Natural killer cell (primary cell): ENCODE data around the gene SPDYE3. TPM values are rescaled to one million over a fixed set of nuclear protein-coding genes. Genes with fewer than 3 reads are reported as not detected.
"Not testable (repeated sequence)": the region's sequence is repeated elsewhere in the genome, so short reads cannot be mapped to it uniquely, and the experiment has no call there.

Experiments used
- ATAC-seq, 3 donors: fragments of 150-1000 bp in 2 of 3; fragments of 200-7000 bp in 1 of 3; cut with Tn5 transposase; 1 replicate in 1 of 3; 2 replicates in 2 of 3; pipeline ENCODE4 v1.10.0; 2021; ENCODE audit warnings: mild to moderate bottlenecking in 2 of 3, moderate library complexity in 2 of 3
- DNase-seq, 2 donors: peaks; one replicate each; pipeline versions ENCODE4 v3.0.0 to v3.0.0-alpha.2; 2013 to 2021; ENCODE audit warnings: mixed read lengths in 1 of 2
- H3K27ac ChIP-seq: one replicate; pipeline ENCODE4 v1.5.1; 2013; ENCODE audit warnings: mild to moderate bottlenecking, low read length
- H3K27me3 ChIP-seq: one replicate; pipeline ENCODE4 v1.6.1; 2013; ENCODE audit warnings: low read length; ENCODE audit not compliant: control insufficient read depth, insufficient read depth
- H3K36me3 ChIP-seq: one replicate; pipeline ENCODE4 v1.6.1; 2013; ENCODE audit warnings: low read length; ENCODE audit not compliant: control insufficient read depth, insufficient read depth
- H3K4me1 ChIP-seq: one replicate; pipeline ENCODE4 v1.6.1; 2013; ENCODE audit warnings: low read length; ENCODE audit not compliant: control insufficient read depth, insufficient read depth
- H3K4me3 ChIP-seq: one replicate; pipeline ENCODE4 v1.5.1; 2013; ENCODE audit warnings: low read length
- H3K9me3 ChIP-seq: one replicate; pipeline ENCODE4 v1.6.1; 2013; ENCODE audit warnings: low read length; ENCODE audit not compliant: control insufficient read depth, insufficient read depth
- H3K27ac Mint-ChIP-seq, 2 donors: one replicate each; pipeline ENCODE4 v1.8.0; 2022; ENCODE audit warnings: mild to moderate bottlenecking in 2 of 2, mixed read lengths in 2 of 2, moderate library complexity in 1 of 2
- H3K27me3 Mint-ChIP-seq, 2 donors: one replicate each; pipeline ENCODE4 v1.8.0; 2022; ENCODE audit warnings: low read depth in 2 of 2, mixed read lengths in 2 of 2
- H3K36me3 Mint-ChIP-seq: one replicate; pipeline ENCODE4 v1.8.0; 2022; ENCODE audit warnings: mixed read lengths
- H3K4me1 Mint-ChIP-seq, 2 donors: one replicate each; pipeline ENCODE4 v1.8.0; 2022; ENCODE audit warnings: mixed read lengths in 2 of 2
- H3K4me3 Mint-ChIP-seq: one replicate; pipeline ENCODE4 v1.8.0; 2022; ENCODE audit warnings: mild to moderate bottlenecking, moderate library complexity, mixed read lengths
- H3K9me3 Mint-ChIP-seq, 2 donors: one replicate each; pipeline ENCODE4 v1.8.0; 2022; ENCODE audit warnings: mixed read lengths in 2 of 2
- WGBS: methylation state at CpG from one replicate; pipeline ENCODE4 v1.1.7; 2013; ENCODE audit warnings: missing lambda C conversion rate; ENCODE audit not compliant: insufficient coverage; 5-methylcytosine and 5-hydroxymethylcytosine counted together
- intact Hi-C: fragments of 100-400 bp; cut with micrococcal nuclease; formaldehyde crosslinking; loops from one replicate; pipeline ENCODE4 v1.14.2; 2022
- total RNA-seq, 4 donors: library from RNA; stranded (reverse); fragments of 120-200 nt in 1 of 4; gene quantifications; one replicate each; pipeline versions ENCODE4 v1.2.3 to v1.2.4, GENCODE V29; 2013 to 2022

The SPDYE3 gene, protein sequence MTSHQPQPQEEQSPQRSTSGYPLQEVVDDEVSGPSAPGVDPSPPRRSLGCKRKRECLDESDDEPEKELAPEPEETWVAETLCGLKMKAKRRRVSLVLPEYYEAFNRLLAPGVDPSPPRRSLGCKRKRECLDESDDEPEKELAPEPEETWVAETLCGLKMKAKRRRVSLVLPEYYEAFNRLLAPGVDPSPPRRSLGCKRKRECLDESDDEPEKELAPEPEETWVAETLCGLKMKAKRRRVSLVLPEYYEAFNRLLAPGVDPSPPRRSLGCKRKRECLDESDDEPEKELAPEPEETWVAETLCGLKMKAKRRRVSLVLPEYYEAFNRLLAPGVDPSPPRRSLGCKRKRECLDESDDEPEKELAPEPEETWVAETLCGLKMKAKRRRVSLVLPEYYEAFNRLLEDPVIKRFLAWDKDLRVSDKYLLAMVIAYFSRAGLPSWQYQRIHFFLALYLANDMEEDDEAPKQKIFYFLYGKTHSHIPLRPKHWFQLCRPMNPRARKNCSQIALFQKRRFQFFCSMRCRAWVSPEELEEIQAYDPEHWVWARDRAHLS
- total RNA-seq, result not detected
- total RNA-seq (2013), result not detected

DNA sequence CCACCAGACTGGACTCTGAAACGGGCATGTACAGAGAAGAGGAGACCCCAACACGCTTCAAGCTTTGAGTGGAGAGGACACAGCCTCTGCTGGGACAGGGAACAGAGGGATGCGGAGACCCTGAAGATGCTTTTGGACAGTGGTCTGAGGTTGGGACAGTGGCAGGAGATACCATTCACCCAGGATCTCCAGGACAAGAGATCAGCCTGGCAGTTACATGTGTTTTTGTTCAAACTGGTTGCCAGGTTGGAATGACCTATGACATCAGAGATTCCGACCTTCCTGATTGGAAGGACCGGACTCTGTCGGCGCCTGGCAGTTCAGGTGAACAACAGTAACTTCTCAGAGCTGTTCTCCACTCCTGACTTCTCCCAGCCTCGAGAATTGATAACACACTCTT, at the start of gene SPDYE3:
SPDYE3 (plus strand) TSS at position 301 of the 400 bp plus-strand sequence. CDS start 184 bp downstream, outside the sequence.
- intact Hi-C loops, H3K36me3 ChIP-seq, H3K4me1 ChIP-seq, H3K4me1 Mint-ChIP-seq, ATAC-seq, H3K27ac ChIP-seq, DNase-seq, H3K4me3 Mint-ChIP-seq, H3K27me3 Mint-ChIP-seq, H3K4me3 ChIP-seq, H3K9me3 Mint-ChIP-seq, H3K27ac Mint-ChIP-seq, H3K9me3 ChIP-seq, H3K36me3 Mint-ChIP-seq, H3K27me3 ChIP-seq: not testable (repeated sequence)
- WGBS, result 98% methylated on average over 5 of the region's 8 CpGs

- DNase-seq, H3K4me3 ChIP-seq, ATAC-seq, H3K27ac Mint-ChIP-seq, H3K36me3 Mint-ChIP-seq, H3K4me3 Mint-ChIP-seq, intact Hi-C loops, H3K36me3 ChIP-seq, H3K27ac ChIP-seq, H3K4me1 Mint-ChIP-seq, H3K9me3 Mint-ChIP-seq, H3K27me3 ChIP-seq, H3K27me3 Mint-ChIP-seq, H3K4me1 ChIP-seq, H3K9me3 ChIP-seq: not testable (repeated sequence)
- WGBS, result 97% methylated on average over 6 of the region's 8 CpGs
Measured at GRCh38 chr7:100259984-100260383, 47.5 kb upstream of the SPDYE3 start.

- DNase-seq, H3K9me3 Mint-ChIP-seq, H3K4me3 ChIP-seq, H3K27me3 Mint-ChIP-seq, H3K4me1 ChIP-seq, intact Hi-C loops, H3K27ac ChIP-seq, ATAC-seq, H3K27ac Mint-ChIP-seq, H3K4me3 Mint-ChIP-seq, H3K27me3 ChIP-seq, H3K36me3 ChIP-seq, H3K9me3 ChIP-seq, H3K36me3 Mint-ChIP-seq: not testable (repeated sequence)
- H3K4me1 Mint-ChIP-seq, result peaks cover 0 to 15% of the 10 kb centered on the region in 2 donors
- WGBS, result 88% methylated on average over 2 of the region's 4 CpGs
Measured at GRCh38 chr7:100262896-100263295, 44.6 kb upstream of the SPDYE3 start.

DNA sequence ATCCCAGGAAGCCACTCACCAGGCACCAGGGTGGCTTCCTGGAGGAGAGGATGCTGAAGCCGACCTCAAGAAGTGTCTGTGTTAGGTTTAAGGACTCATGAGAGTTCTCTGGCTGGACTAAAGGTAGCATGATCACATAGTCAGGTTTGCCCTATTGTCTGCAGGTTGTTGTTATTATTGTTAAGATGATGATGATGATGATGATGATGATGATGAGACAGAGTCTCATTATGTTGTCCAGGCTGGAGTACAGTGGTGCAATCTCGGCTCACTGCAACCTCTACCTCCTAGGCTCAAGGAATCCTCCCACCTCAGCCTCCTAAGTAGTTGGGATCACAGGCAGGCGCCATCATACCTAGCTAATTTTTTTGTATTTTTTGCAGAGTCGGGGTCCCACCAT, 43.3 kb upstream of the SPDYE3 start:
- H3K9me3 Mint-ChIP-seq, H3K27me3 ChIP-seq, H3K4me3 Mint-ChIP-seq, DNase-seq, H3K36me3 Mint-ChIP-seq, intact Hi-C loops, H3K27me3 Mint-ChIP-seq, H3K4me1 ChIP-seq, H3K4me3 ChIP-seq, H3K27ac ChIP-seq, ATAC-seq, H3K9me3 ChIP-seq, H3K36me3 ChIP-seq, H3K27ac Mint-ChIP-seq: not testable (repeated sequence)
- peaks cover 0 to 20% of the 10 kb centered on the region in 2 donors for H3K4me1 Mint-ChIP-seq
- WGBS, result 91% methylated on average over 4 of the region's 4 CpGs

DNA sequence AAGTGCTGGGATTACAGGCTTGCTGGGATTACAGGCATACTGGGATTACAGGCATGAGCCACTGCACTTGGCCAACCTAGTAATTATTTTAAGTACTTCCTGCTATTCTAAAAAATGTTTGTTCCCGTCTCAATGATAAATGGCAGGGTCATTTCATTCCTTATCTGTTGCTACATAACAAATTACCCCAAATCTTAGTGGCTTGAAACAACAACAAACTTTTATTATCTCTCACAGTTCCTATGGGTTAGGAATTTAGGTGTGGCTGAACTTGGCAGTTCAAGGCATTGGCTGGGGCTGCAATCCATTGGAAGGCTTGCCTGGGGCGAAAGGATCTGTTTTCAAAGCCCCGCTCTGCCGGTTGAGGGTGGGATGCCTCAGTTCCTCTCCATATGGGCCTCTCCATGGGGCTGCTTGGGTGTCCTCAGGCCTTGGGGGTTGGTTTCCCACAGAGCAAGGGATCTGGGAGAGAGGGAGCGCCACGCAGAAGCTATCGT, 42.8 kb upstream of the SPDYE3 start:
- H3K4me1 Mint-ChIP-seq, result peaks cover 0 to 20% of the 10 kb centered on the region in 2 donors
- H3K9me3 ChIP-seq, H3K4me3 Mint-ChIP-seq, H3K4me1 ChIP-seq, intact Hi-C loops, DNase-seq, H3K36me3 ChIP-seq, H3K27me3 Mint-ChIP-seq, H3K9me3 Mint-ChIP-seq, H3K36me3 Mint-ChIP-seq, H3K27me3 ChIP-seq, H3K27ac ChIP-seq, H3K27ac Mint-ChIP-seq, ATAC-seq, H3K4me3 ChIP-seq: not testable (repeated sequence)
- WGBS, result 96% methylated on average over 6 of the region's 7 CpGs

GRCh38 chr7:100265851-100266250, 41.7 kb upstream of the SPDYE3 start:
- H3K27ac Mint-ChIP-seq, DNase-seq, H3K9me3 Mint-ChIP-seq, H3K36me3 Mint-ChIP-seq, H3K4me1 ChIP-seq, intact Hi-C loops, H3K4me3 ChIP-seq, H3K4me3 Mint-ChIP-seq, H3K27ac ChIP-seq, H3K36me3 ChIP-seq, H3K27me3 Mint-ChIP-seq, ATAC-seq, H3K27me3 ChIP-seq, H3K9me3 ChIP-seq: not testable (repeated sequence)
- WGBS, result 94% methylated on average over 5 of the region's 5 CpGs
- peaks cover 4 to 24% of the 10 kb centered on the region in 2 donors for H3K4me1 Mint-ChIP-seq
